Vagina (tissue), 2 donors: ENCODE data around the gene OS9. TPM values are rescaled to one million over a fixed set of nuclear protein-coding genes. Genes with fewer than 3 reads are reported as not detected.
A peak's percentile ranks its signal among the peaks of the same experiment; 100 is the strongest.

ENCODE experiments used
- DNase-seq, 2 donors: peaks; one replicate each; pipeline ENCODE4 v3.0.0-alpha.2; 2017; ENCODE audit errors: extremely low spot score in 2 of 2
- H3K27ac ChIP-seq: fragments of 200-600 bp; sonication (generic); one replicate; pipeline ENCODE4 v1.5.1; 2019
- H3K27me3 ChIP-seq: fragments of 200-600 bp; sonication (generic); one replicate; pipeline ENCODE4 v1.5.1; 2019
- H3K36me3 ChIP-seq, 2 donors: fragments of 200-600 bp; sonication (generic); one replicate each; pipeline ENCODE4 v1.5.1; 2017 to 2019
- H3K4me1 ChIP-seq: fragments of 200-600 bp; sonication (generic); one replicate; pipeline ENCODE4 v1.5.1; 2019
- H3K4me3 ChIP-seq, 2 donors: fragments of 200-600 bp; sonication (generic); 1 replicate in 1 of 2; 2 replicates in 1 of 2; pipeline ENCODE4 v1.5.1; 2016 to 2019
- H3K9me3 ChIP-seq: fragments of 200-600 bp; sonication (generic); one replicate; pipeline ENCODE4 v1.5.1; 2019
- CTCF ChIP-seq, 3 experiments: fragments of 450-650 bp in 2 of 3; fragments of 200-600 bp in 1 of 3; sonication (generic) in 1 of 3; IDR thresholded peaks; one replicate each; pipeline ENCODE4 v1.5.1; 2017 to 2019; ENCODE audit warnings: antibody characterized with exemption in 3 of 3, mild to moderate bottlenecking in 2 of 3, moderate library complexity in 2 of 3
- POLR2A ChIP-seq, 2 donors: fragments of 450-650 bp; IDR thresholded peaks; one replicate each; pipeline ENCODE4 v1.6.1; 2017; ENCODE audit warnings: antibody characterized with exemption in 2 of 2, mild to moderate bottlenecking in 2 of 2, moderate library complexity in 2 of 2
- POLR2AphosphoS5 ChIP-seq, 2 donors: sonication (generic); formaldehyde crosslinking; IDR thresholded peaks; one replicate each; pipeline ENCODE4 v1.9.0; 2017; ENCODE audit warnings: antibody characterized with exemption in 2 of 2, mild to moderate bottlenecking in 2 of 2, low read depth in 1 of 2; ENCODE audit not compliant: insufficient read depth in 1 of 2
- intact Hi-C: fragments of 100-400 bp; cut with DNase I; formaldehyde crosslinking; loops from one replicate; pipeline ENCODE4 v1.15.1; 2023
- total RNA-seq: library from RNA; depleted of rRNA; stranded (reverse); fragments of >200 nt; gene quantifications from one replicate; pipeline ENCODE4 v1.2.3, GENCODE V29; 2016

OS9 gene
- total RNA-seq, 1 donor from 2014 or later = 105 TPM

GRCh38 chr12:57743769-57744168 lies 49.8 kb downstream of the OS9 start:
- peaks cover 18% of the 10 kb centered on the region for H3K4me1 ChIP-seq
- H3K9me3 ChIP-seq = no peaks in the 10 kb centered on the region
- no peak overlapping the region for H3K27ac ChIP-seq
- peaks cover 0 to 23% of the 10 kb centered on the region in 2 donors for H3K36me3 ChIP-seq
- intact Hi-C loops = no loop called here
- TF ChIP-seq POLR2A (IDR thresholded peaks at IDR 0.05) = no peak
- no peak for TF ChIP-seq POLR2AphosphoS5 (IDR thresholded peaks at IDR 0.05; ENCODE audit: insufficient read depth in 1 of 2, low read depth in 1 of 2)
- no peak for TF ChIP-seq CTCF (IDR thresholded peaks at IDR 0.05)
- H3K27me3 ChIP-seq = no peaks in the 10 kb centered on the region
- no peak for DNase-seq
- H3K4me3 ChIP-seq = no peak overlapping the region

- peak overlapping the region; percentile 59 to 67 for H3K4me3 ChIP-seq
- H3K36me3 ChIP-seq = peaks cover 0 to 28% of the 10 kb centered on the region in 2 donors
- H3K27me3 ChIP-seq = no peaks in the 10 kb centered on the region
- no peak for TF ChIP-seq CTCF (IDR thresholded peaks at IDR 0.05)
- no peak for TF ChIP-seq POLR2AphosphoS5 (IDR thresholded peaks at IDR 0.05; ENCODE audit: insufficient read depth in 1 of 2, low read depth in 1 of 2)
- no peak for TF ChIP-seq POLR2A (IDR thresholded peaks at IDR 0.05)
- no peaks in the 10 kb centered on the region for H3K9me3 ChIP-seq
- intact Hi-C loops = no loop called here
- H3K4me1 ChIP-seq = peaks cover 14% of the 10 kb centered on the region
- peak in 1 of 2 donors; percentile 94 for DNase-seq
- peak overlapping the region; percentile 90 for H3K27ac ChIP-seq
Observed at GRCh38 chr12:57744194-57744776, 50.4 kb downstream of the OS9 start.

- Histone ChIP-seq H3K36me3 (peaks cover 0 to 32% of the 10 kb centered on the region in 2 donors), H3K4me3 (peak within 1 kb of the TSS; percentile 59 to 67), H3K9me3 (no peaks in the 10 kb centered on the region), H3K27me3 (no peaks in the 10 kb centered on the region), H3K4me1 (peaks cover 14% of the 10 kb centered on the region), H3K27ac (peak within 1 kb of the TSS; percentile 90)
- TF ChIP-seq POLR2AphosphoS5 (IDR thresholded peaks at IDR 0.05; ENCODE audit: insufficient read depth in 1 of 2, low read depth in 1 of 2) (peak; percentile 88 to 89), CTCF (IDR thresholded peaks at IDR 0.05) (no peak), POLR2A (IDR thresholded peaks at IDR 0.05) (peak in 1 of 2 donors; percentile 36)
- peak in 1 of 2 donors; percentile 97 for DNase-seq
- intact Hi-C loops = no loop called here
Observed at GRCh38 chr12:57744777-57745484, 51.0 kb downstream of the OS9 start, which contains the start of gene TSPAN31. TSS of gene TSPAN31 (plus strand) at chr12:57745039. CDS start at chr12:57745155, 116 bp downstream.

- H3K36me3 ChIP-seq = peaks cover 0 to 32% of the 10 kb centered on the region in 2 donors
- intact Hi-C loops = no loop called here
- peak overlapping the region; percentile 90 for H3K27ac ChIP-seq
- no peak for DNase-seq
- peak overlapping the region; percentile 59 to 67 for H3K4me3 ChIP-seq
- H3K9me3 ChIP-seq = no peaks in the 10 kb centered on the region
- peaks cover 14% of the 10 kb centered on the region for H3K4me1 ChIP-seq
- TF ChIP-seq POLR2AphosphoS5 (IDR thresholded peaks at IDR 0.05; ENCODE audit: insufficient read depth in 1 of 2, low read depth in 1 of 2) (no peak), CTCF (IDR thresholded peaks at IDR 0.05) (no peak), POLR2A (IDR thresholded peaks at IDR 0.05) (no peak)
- H3K27me3 ChIP-seq = no peaks in the 10 kb centered on the region
Observed at GRCh38 chr12:57745485-57745881, 51.6 kb downstream of the OS9 start.

- DNase-seq = no peak
- Histone ChIP-seq H3K27me3 (no peaks in the 10 kb centered on the region), H3K36me3 (peaks cover 0 to 32% of the 10 kb centered on the region in 2 donors), H3K4me3 (peak overlapping the region; percentile 59 to 67), H3K4me1 (peaks cover 18% of the 10 kb centered on the region), H3K9me3 (no peaks in the 10 kb centered on the region), H3K27ac (no peak overlapping the region)
- intact Hi-C loops = no loop called here
- TF ChIP-seq POLR2A (IDR thresholded peaks at IDR 0.05) (no peak), POLR2AphosphoS5 (IDR thresholded peaks at IDR 0.05; ENCODE audit: insufficient read depth in 1 of 2, low read depth in 1 of 2) (no peak), CTCF (IDR thresholded peaks at IDR 0.05) (no peak)
Observed at GRCh38 chr12:57746025-57746424, 52.1 kb downstream of the OS9 start.
